Cardiac septum (tissue), 1 donor: ENCODE measurements around the gene ALLC. TPM values are rescaled to one million over a fixed set of nuclear protein-coding genes. Genes with fewer than 3 reads are reported as not detected.

Source experiments
- DNase-seq: peaks from one replicate; pipeline ENCODE4 v3.0.0-alpha.2; 2020; ENCODE audit warnings: low spot score
- intact Hi-C: fragments of 100-400 bp; cut with DNase I; formaldehyde crosslinking; loops from one replicate; pipeline ENCODE4 v1.14.0; 2022
- total RNA-seq: library from RNA; stranded (reverse); fragmentation: NEBNext Ultra II Directional; extraction: Animal tissue kit (Norgen Biotek cat#: 25700); gene quantifications from one replicate; pipeline ENCODE4 v1.2.1, GENCODE V29; 2021
- donor health status: DM: no; HTN: no; CAD: no.

The ALLC gene
- total RNA-seq, 1 donor from 2014 or later = not detected

GRCh38 chr2:3667151-3667631 is 9.2 kb downstream of the ALLC start:
- DNase-seq = no peak
- intact Hi-C loops = no loop called here

DNA sequence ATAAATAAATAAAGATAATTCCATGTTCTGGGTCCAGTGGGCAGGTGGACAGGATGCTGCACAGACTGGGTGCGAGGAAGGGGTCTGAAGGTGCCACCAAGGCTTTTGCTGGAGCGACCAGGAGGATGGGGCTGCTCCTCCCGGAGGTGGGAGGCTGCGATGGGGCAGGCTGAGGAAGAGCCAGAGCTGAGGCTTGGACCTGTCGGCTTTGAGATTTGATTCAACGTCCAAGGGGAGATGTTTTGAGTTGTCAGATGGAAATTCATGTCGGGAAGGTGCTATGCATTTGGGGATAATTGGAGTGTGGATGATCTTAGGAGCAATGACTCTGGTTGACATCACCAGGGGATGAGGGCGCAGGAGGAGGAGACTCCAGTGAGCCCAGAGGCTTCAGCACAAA is 11.7 kb downstream of the ALLC start:
- intact Hi-C loops = no loop called here
- no peak for DNase-seq

DNA sequence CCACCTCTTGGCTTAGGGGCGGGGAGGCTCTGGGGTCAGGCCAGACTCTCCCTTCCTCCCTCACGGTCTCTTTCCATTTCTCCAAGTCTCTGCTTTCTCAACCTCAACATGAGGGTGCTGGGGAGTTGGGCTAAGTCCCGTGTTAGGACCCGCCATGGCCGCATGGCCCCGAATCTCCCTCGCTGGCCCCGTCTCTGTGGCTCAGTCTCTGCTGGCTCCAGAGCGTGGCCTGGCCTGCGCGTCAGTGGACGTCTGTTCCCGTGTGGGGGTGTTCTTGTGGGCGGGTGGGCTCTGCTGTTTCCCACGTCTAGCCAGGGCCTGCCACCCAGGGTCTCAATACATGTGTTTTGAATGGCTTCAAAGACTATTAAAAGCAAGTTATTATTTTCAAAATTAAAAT is 12.4 kb downstream of the ALLC start:
- intact Hi-C loops = no loop called here
- no peak for DNase-seq

GRCh38 chr2:3670941-3671340 is 12.9 kb downstream of the ALLC start:
- intact Hi-C loops = no loop called here
- DNase-seq = no peak

- DNase-seq = no peak
- intact Hi-C loops = no loop called here
These were observed 15.1 kb downstream of the ALLC start for GRCh38 chr2:3672861-3673678.

DNA sequence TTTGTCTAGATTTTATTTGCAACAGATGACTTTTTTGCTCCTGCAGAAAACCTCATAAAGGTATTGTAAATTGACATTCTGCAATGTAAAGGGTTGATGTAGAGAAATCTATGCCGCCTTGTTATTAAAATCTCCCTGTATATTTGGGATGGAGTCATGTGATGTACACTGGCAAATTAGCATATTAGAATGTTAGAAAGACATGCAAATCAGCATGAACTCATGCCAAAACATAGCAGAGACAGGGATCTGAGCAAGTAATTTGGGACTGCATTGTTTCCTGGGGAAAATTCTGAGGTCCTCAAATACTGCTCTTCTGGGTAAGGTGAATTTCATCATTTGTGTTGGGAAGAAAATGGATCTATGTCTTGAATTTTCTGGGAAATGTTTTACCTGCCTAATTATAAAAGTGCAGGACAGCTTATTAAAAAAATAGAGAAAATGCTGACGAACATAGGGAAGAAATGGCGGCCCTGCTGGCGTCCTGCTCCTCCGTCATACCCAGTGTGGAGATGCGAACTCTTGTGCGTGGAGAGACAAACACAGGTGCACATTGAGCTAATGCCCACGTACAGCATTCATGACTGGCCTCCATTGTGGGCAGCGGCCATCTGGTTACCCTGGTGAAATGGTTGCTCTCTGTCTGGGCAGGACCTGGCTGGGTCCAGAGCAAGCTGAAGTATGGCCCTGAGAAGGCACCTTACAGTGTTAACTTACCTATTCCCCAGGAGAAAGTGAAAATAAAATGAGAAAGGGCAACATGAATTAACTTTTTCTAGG is 16.3 kb downstream of the ALLC start:
- intact Hi-C loops = no loop called here
- DNase-seq = no peak

DNA sequence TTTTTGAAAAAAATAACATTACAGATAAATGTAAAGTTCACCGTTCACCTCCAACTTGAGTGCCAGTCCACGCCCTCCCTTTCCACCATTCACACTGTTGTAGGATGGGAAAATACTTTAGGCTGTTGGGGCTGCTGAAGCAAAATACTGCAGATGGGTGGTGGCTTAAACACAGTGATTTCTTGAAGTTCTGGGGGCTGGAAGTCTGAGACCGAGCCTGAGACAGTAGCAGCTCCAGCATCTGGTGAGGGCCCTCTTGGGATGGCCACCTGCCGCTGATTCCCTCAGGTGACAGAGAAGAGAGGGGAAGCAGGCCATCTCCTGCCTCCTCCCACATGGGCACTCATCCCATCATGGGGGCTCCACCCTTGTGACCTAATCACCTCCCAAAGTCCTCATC is 17.7 kb downstream of the ALLC start:
- DNase-seq = no peak
- intact Hi-C loops = no loop called here

GRCh38 chr2:3677436-3677835 is 19.4 kb downstream of the ALLC start:
- intact Hi-C loops = no loop called here
- no peak for DNase-seq

DNA sequence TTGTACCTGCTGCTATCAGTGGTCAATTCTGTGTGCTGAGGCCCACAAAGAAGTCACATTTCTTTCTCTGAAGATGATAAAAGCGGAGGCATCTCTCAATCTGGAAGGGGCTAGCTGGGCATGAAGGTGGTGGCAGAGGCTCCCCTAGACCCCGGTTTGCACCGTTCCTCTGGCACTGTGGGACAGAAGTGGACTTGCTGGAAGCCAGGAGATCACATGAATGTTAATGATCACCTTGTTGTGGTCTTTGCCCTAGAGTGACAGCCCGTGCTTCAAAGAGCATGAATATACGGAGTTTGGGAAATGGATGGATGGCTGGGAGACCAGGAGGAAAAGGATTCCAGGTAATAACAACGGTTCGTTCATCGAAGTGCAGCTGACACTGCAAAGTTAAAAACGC is 20.2 kb downstream of the ALLC start:
- intact Hi-C loops = no loop called here
- DNase-seq = no peak

DNA sequence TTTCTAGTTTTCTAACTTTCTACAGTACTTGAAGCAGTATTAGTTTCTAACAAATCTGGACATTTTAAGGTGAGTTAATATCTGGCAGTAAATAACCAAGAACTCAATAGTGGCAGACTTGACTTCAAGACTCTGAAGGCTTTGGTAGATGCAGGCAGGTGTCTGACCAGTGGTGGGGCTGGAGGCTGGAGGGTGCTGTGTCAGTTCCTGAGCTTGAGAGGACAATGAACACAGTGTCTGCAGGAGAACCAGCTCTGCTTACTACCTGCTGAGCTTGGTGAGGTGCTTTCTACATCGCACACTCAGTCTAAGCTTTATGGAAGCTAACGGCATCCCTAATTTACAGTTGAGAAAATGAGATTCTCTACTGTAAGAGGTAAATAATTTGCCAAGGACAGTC is 21.2 kb downstream of the ALLC start:
- no peak for DNase-seq
- intact Hi-C loops = no loop called here

DNA sequence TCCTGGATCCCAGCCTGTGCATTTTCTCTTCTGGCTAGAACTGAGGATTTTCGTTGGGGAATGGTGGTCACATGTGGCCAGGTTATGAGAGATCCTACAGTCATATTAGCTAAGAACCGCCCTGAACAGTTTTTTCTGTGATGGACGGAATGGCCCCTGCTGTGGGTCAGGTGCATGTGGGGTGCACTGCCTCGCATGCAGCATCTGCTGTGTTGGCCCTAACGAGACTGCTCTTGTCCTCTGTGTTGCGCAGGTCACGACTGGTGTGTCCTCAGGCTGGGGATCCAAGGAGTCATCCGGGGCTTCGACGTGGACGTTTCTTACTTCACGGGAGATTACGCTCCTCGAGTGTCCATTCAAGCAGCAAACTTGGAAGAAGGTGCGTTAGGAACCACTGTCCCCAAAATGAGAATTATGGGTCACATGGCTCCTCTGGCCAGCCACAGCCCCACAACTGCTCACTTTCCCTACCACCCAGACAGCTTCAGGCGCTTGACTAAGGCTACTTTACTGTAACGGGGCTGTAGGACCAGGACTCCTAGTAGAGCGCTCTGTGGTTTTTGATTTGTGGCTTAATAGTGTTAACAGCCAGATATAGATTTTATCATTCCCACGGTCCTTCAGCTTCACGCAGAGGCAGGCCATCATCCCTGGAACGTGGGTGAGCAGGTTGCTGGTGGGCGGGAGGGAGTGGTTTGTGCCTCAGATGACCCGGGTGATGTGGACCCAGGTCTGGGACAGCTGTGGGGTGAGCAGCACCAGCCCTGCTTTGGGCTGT is 21.8 kb downstream of the ALLC start:
- intact Hi-C loops = no loop called here
- no peak for DNase-seq

- no peak for DNase-seq
- intact Hi-C loops = no loop called here
These were observed 22.7 kb downstream of the ALLC start for GRCh38 chr2:3680548-3681345.

DNA sequence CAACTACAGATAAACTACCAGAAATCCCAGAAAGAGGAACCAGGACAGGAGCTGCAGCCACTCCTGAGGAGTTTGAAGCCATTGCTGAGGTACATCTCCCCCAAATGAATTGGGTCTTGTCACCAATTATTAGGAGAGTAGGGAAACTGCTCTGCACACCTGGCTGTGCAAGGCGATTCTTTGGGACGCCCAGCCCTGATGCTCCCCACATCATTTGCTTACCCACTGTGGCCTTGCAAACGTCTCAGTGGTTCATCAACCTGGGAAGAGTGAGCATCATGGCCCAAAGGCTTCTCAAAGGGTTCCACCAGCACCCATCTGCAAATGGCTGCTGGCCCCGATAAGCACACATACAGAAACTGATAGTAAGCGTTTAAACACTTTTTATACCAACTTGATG is 23.6 kb downstream of the ALLC start:
- no peak for DNase-seq
- intact Hi-C loops = no loop called here

DNA sequence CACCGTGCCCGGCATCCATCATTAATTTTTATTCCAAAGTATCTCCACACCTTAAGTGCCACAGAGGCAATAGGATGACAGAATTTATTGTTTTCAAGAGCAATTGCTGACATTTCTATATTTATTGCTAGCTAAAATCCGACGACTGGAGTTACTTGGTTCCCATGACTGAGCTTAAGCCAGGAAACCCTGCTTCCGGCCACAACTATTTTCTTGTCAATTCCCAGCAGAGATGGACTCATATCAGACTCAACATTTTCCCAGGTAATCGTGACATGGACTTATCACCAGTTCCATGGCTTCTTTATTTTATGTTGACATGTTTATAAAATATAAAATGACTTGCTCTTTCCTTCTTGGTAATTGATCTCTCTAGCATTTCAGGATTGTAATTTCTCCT is 24.8 kb downstream of the ALLC start:
- no peak for DNase-seq
- intact Hi-C loops = no loop called here

DNA sequence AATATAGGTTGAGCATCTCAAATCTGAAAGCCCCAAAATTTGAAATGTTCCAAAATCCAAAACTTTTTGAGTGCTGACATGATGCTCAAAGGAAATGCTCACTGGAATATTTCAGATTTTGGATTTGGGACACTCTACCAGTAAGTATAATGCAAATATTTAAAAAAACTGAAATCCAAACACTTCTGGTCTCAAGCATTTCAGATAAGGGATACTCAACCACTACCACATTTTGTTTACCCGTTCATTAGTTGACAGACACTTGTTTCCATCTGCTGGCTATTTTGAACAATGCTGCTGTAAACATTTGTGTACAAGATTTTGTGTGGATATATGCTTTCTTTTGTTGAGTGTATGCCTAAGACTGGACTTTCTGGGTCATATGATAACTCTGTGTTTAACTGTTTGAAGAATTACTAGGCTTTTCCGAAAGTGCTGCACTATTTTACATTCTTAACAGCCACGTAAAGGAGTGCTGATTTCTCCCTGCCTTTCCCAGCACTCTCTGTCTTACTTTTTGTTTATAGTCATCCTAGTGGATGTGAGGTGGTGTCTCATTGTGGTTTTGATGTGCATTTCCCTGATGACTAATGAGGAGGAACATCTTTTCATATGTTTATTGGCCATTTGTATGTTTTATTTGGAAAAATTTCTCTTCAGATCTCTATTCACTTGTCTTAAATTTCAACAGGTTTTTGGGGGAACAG is 25.9 kb downstream of the ALLC start:
- no peak for DNase-seq
- intact Hi-C loops = no loop called here

- intact Hi-C loops = no loop called here
- no peak for DNase-seq
These were observed 32.2 kb downstream of the ALLC start for GRCh38 chr2:3689998-3690748.

GRCh38 chr2:3692375-3692774 is 34.4 kb downstream of the ALLC start:
- intact Hi-C loops = no loop called here
- DNase-seq = no peak

- DNase-seq = no peak
- intact Hi-C loops = no loop called here
These were observed 38.5 kb downstream of the ALLC start for GRCh38 chr2:3696545-3696944.
